Measurements from ENCODE around the gene PINK1. TPM values are rescaled to one million over a fixed set of nuclear protein-coding genes. Genes with fewer than 3 reads are reported as not detected.

The PINK1 gene
- total and polyA plus RNA-seq, 2 donors: 16.6 to 51.7 TPM

DNA sequence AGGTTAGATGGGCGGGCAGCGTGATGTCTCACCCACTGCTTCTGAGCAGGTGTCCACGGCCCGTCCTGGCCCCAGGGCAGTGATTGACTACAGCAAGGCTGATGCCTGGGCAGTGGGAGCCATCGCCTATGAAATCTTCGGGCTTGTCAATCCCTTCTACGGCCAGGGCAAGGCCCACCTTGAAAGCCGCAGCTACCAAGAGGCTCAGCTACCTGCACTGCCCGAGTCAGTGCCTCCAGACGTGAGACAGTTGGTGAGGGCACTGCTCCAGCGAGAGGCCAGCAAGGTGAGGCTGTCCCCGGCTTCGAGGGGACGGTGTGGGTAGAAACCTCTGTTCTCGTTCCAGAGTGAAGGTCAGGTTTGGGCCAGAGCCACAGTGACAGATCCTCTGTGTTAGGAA, 15.7 kb downstream of the PINK1 start:
- Histone ChIP-seq H3K27me3 (ENCODE audit: control insufficient read depth in 2 of 2, insufficient read depth in 1 of 2, low read length in 1 of 2) (no peaks in the 10 kb centered on the region), H3K4me1 (ENCODE audit: control insufficient read depth in 2 of 2, insufficient read depth in 2 of 2, low read length in 2 of 2) (no peaks in the 10 kb centered on the region), H3K4me3 (ENCODE audit: low read length in 2 of 2) (no peak overlapping the region), H3K9me3 (ENCODE audit: control insufficient read depth in 2 of 2, insufficient read depth in 1 of 2, low read length in 1 of 2) (peaks cover 0 to 2% of the 10 kb centered on the region in 2 donors), H3K27ac (ENCODE audit: low read depth in 1 of 2, low read length in 1 of 2) (no peak overlapping the region), H3K36me3 (ENCODE audit: control insufficient read depth in 2 of 2, insufficient read depth in 2 of 2, low read length in 1 of 2) (peaks cover 57 to 64% of the 10 kb centered on the region in 2 donors)
- no peak for DNase-seq (ENCODE audit: low read depth in 6 of 9, low spot score in 9 of 9)
- 97% methylated on average over 15 of the region's 15 CpGs for WGBS

DNA sequence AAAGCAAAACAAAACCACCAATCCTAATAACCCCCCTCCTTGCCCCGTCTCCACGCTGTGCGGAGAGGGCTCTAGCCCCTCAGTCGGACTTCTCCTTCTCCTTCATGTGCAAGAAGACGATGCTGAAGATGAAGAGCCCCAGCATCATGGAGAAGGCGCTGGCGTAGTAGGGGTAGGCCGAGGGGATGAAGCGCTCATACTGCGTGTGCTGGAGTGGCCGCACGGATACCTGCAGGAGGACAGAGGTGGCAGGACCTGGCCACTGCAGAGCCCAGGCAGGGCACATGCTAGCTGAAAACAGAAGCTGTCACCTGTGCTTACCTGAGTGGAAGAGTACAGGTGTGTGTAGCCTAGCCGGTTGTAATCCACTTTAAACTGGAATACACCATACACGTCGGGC, 19.0 kb downstream of the PINK1 start:
- no peak overlapping the region for H3K4me3 ChIP-seq (ENCODE audit: low read length in 2 of 2)
- H3K36me3 ChIP-seq (ENCODE audit: control insufficient read depth in 2 of 2, insufficient read depth in 2 of 2, low read length in 1 of 2): peaks cover 84% of the 10 kb centered on the region in 2 donors
- 99% methylated on average over 15 of the region's 15 CpGs for WGBS
- no peaks in the 10 kb centered on the region for H3K4me1 ChIP-seq (ENCODE audit: control insufficient read depth in 2 of 2, insufficient read depth in 2 of 2, low read length in 2 of 2)
- no peak overlapping the region for H3K27ac ChIP-seq (ENCODE audit: low read depth in 1 of 2, low read length in 1 of 2)
- H3K27me3 ChIP-seq (ENCODE audit: control insufficient read depth in 2 of 2, insufficient read depth in 1 of 2, low read length in 1 of 2): no peaks in the 10 kb centered on the region
- DNase-seq (ENCODE audit: low read depth in 6 of 9, low spot score in 9 of 9): no peak
- peaks cover 0 to 2% of the 10 kb centered on the region in 2 donors for H3K9me3 ChIP-seq (ENCODE audit: control insufficient read depth in 2 of 2, insufficient read depth in 1 of 2, low read length in 1 of 2)

- Histone ChIP-seq H3K4me1 (ENCODE audit: control insufficient read depth in 2 of 2, insufficient read depth in 2 of 2, low read length in 2 of 2) (no peaks in the 10 kb centered on the region), H3K9me3 (ENCODE audit: control insufficient read depth in 2 of 2, insufficient read depth in 1 of 2, low read length in 1 of 2) (peaks cover 0 to 2% of the 10 kb centered on the region in 2 donors), H3K36me3 (ENCODE audit: control insufficient read depth in 2 of 2, insufficient read depth in 2 of 2, low read length in 1 of 2) (peaks cover 83 to 85% of the 10 kb centered on the region in 2 donors), H3K4me3 (ENCODE audit: low read length in 2 of 2) (no peak overlapping the region), H3K27me3 (ENCODE audit: control insufficient read depth in 2 of 2, insufficient read depth in 1 of 2, low read length in 1 of 2) (no peaks in the 10 kb centered on the region), H3K27ac (ENCODE audit: low read depth in 1 of 2, low read length in 1 of 2) (no peak overlapping the region)
- no peak for DNase-seq (ENCODE audit: low read depth in 6 of 9, low spot score in 9 of 9)
- WGBS: 91% methylated on average over 20 of the region's 20 CpGs
Observed at GRCh38 chr1:20654104-20654690, 20.9 kb downstream of the PINK1 start.

DNA sequence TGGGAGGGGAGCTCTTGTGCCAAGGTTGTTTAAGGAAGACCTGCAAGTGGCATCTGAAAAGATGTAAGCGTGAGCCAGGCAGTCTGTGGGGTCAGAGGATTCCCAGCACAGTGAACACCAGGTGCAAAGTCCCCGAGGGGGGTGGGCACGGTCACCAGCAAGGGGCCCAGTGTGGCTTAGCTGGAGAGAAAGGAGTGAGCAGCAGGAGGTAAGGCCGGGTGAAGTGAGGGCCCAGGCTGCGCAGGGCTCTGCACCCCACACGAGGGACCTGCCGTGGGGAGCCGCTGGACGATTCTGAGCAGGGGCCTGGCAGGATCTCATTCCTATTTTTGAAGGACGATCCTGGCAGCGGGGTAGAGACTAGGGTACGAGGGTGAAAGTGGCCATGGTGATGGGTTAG, 23.8 kb downstream of the PINK1 start:
- H3K27ac ChIP-seq (ENCODE audit: low read depth in 1 of 2, low read length in 1 of 2): no peak overlapping the region
- WGBS: 96% methylated on average over 12 of the region's 12 CpGs
- H3K27me3 ChIP-seq (ENCODE audit: control insufficient read depth in 2 of 2, insufficient read depth in 1 of 2, low read length in 1 of 2): no peaks in the 10 kb centered on the region
- H3K4me1 ChIP-seq (ENCODE audit: control insufficient read depth in 2 of 2, insufficient read depth in 2 of 2, low read length in 2 of 2): peaks cover 12 to 14% of the 10 kb centered on the region in 2 donors
- H3K36me3 ChIP-seq (ENCODE audit: control insufficient read depth in 2 of 2, insufficient read depth in 2 of 2, low read length in 1 of 2): peaks cover 62 to 69% of the 10 kb centered on the region in 2 donors
- no peak overlapping the region for H3K4me3 ChIP-seq (ENCODE audit: low read length in 2 of 2)
- DNase-seq (ENCODE audit: low read depth in 6 of 9, low spot score in 9 of 9): no peak
- peaks cover 0 to 2% of the 10 kb centered on the region in 2 donors for H3K9me3 ChIP-seq (ENCODE audit: control insufficient read depth in 2 of 2, insufficient read depth in 1 of 2, low read length in 1 of 2)

GRCh38 chr1:20658166-20658915, 25.1 kb downstream of the PINK1 start:
- Histone ChIP-seq H3K36me3 (ENCODE audit: control insufficient read depth in 2 of 2, insufficient read depth in 2 of 2, low read length in 1 of 2) (peaks cover 49 to 56% of the 10 kb centered on the region in 2 donors), H3K4me1 (ENCODE audit: control insufficient read depth in 2 of 2, insufficient read depth in 2 of 2, low read length in 2 of 2) (peaks cover 14 to 21% of the 10 kb centered on the region in 2 donors), H3K27me3 (ENCODE audit: control insufficient read depth in 2 of 2, insufficient read depth in 1 of 2, low read length in 1 of 2) (no peaks in the 10 kb centered on the region), H3K27ac (ENCODE audit: low read depth in 1 of 2, low read length in 1 of 2) (no peak overlapping the region), H3K4me3 (ENCODE audit: low read length in 2 of 2) (no peak overlapping the region), H3K9me3 (ENCODE audit: control insufficient read depth in 2 of 2, insufficient read depth in 1 of 2, low read length in 1 of 2) (peaks cover 0 to 2% of the 10 kb centered on the region in 2 donors)
- no peak for DNase-seq (ENCODE audit: low read depth in 6 of 9, low spot score in 9 of 9)
- 96% methylated on average over 16 of the region's 16 CpGs for WGBS

GRCh38 chr1:20660363-20660762, 27.1 kb downstream of the PINK1 start:
- H3K27ac ChIP-seq (ENCODE audit: low read depth in 1 of 2, low read length in 1 of 2): no peak overlapping the region
- DNase-seq (ENCODE audit: low read depth in 6 of 9, low spot score in 9 of 9): no peak
- 29% methylated on average over 3 of the region's 3 CpGs for WGBS

DNA sequence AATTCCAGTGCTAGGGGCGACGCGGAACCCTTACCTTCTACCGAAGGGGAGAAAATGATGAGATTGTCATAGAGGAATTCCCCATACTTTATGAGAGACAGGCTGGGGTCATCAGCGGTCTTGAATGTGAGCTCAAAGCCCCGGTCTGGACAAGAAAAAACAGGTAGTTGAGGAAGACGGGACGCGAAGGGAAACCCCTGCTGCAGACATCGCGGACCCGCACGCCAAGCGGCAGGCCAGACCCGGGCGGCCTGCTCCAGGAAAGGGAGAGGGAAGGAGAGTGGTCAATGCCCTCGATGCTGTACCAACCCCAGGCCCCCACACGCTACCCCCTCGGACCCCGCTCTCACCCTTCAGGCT, 27.6 kb downstream of the PINK1 start:
- Histone ChIP-seq H3K4me1 (ENCODE audit: control insufficient read depth in 2 of 2, insufficient read depth in 2 of 2, low read length in 2 of 2) (peaks cover 14 to 21% of the 10 kb centered on the region in 2 donors), H3K27me3 (ENCODE audit: control insufficient read depth in 2 of 2, insufficient read depth in 1 of 2, low read length in 1 of 2) (no peaks in the 10 kb centered on the region), H3K9me3 (ENCODE audit: control insufficient read depth in 2 of 2, insufficient read depth in 1 of 2, low read length in 1 of 2) (no peaks in the 10 kb centered on the region), H3K27ac (ENCODE audit: low read depth in 1 of 2, low read length in 1 of 2) (peak overlapping the region; percentile 37 to 57), H3K36me3 (ENCODE audit: control insufficient read depth in 2 of 2, insufficient read depth in 2 of 2, low read length in 1 of 2) (peaks cover 25 to 31% of the 10 kb centered on the region in 2 donors), H3K4me3 (ENCODE audit: low read length in 2 of 2) (peak overlapping the region; percentile 51 to 92)
- DNase-seq (ENCODE audit: low read depth in 6 of 9, low spot score in 9 of 9): no peak
- under 1% methylated on average over 20 of the region's 20 CpGs for WGBS

More at GRCh38 chr1:20660363-20660762, 27.1 kb downstream of the PINK1 start:
- Histone ChIP-seq H3K9me3 (ENCODE audit: control insufficient read depth in 2 of 2, insufficient read depth in 1 of 2, low read length in 1 of 2) (no peaks in the 10 kb centered on the region), H3K36me3 (ENCODE audit: control insufficient read depth in 2 of 2, insufficient read depth in 2 of 2, low read length in 1 of 2) (peaks cover 29 to 36% of the 10 kb centered on the region in 2 donors), H3K4me1 (ENCODE audit: control insufficient read depth in 2 of 2, insufficient read depth in 2 of 2, low read length in 2 of 2) (peaks cover 14 to 21% of the 10 kb centered on the region in 2 donors), H3K27me3 (ENCODE audit: control insufficient read depth in 2 of 2, insufficient read depth in 1 of 2, low read length in 1 of 2) (no peaks in the 10 kb centered on the region), H3K4me3 (ENCODE audit: low read length in 2 of 2) (peak overlapping the region; percentile 51 to 92)

DNA sequence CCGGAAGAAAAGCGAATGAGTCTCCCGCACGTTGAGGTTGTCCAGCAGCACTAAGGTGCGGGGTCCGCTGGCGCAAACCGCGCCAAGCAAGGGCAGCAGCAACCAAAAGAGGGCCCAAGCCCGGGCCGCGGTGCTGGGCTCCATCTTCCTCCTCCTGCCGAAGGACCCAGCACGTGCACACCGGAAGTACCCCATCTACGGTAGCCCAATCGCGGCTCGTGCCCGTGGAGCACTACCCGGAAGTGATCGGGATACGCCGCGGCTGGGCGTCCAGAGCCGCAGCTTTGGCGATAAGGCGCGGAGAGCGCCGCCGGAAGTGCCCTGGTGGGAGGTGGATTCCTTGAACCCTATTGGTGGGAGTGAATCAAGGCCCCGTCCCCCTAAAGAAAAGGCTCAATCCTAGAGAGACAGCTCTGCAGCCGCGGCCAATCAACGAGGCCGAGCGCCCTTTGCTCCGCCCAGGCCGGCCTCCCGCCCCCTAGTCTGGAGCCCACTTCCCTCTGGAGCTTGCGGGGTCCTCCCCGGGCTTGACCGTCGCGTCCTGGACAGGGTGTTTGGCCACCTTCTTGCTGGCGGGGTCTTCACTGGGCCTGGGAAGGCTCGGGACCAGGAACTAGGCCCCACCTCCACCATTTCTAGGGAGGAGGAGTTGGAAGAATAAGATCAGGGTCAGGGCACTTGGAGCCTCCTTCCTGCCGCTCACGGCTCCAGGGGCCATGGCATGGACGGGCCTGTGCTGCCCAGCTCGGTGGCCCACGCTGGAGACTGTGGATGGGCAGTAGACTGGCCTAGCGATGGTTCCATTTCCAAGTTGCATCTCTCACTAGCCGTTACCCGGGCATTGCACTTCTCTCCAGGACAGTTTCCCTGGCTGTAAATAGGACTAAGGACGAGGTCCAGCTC, 28.2 kb downstream of the PINK1 start, which contains the start of gene DDOST:
Gene DDOST, minus strand, starts transcription at position 163 of the 903 bp plus-strand sequence. Its CDS starts 19 bp downstream, at position 144.
- WGBS: 2% methylated on average over 58 of the region's 58 CpGs
- peaks cover 18 to 25% of the 10 kb centered on the region in 2 donors for H3K36me3 ChIP-seq (ENCODE audit: control insufficient read depth in 2 of 2, insufficient read depth in 2 of 2, low read length in 1 of 2)
- peak within 1 kb of the TSS; percentile 51 to 92 for H3K4me3 ChIP-seq (ENCODE audit: low read length in 2 of 2)
- no peaks in the 10 kb centered on the region for H3K9me3 ChIP-seq (ENCODE audit: control insufficient read depth in 2 of 2, insufficient read depth in 1 of 2, low read length in 1 of 2)
- peaks cover 14 to 21% of the 10 kb centered on the region in 2 donors for H3K4me1 ChIP-seq (ENCODE audit: control insufficient read depth in 2 of 2, insufficient read depth in 2 of 2, low read length in 2 of 2)
- no peaks in the 10 kb centered on the region for H3K27me3 ChIP-seq (ENCODE audit: control insufficient read depth in 2 of 2, insufficient read depth in 1 of 2, low read length in 1 of 2)
- H3K27ac ChIP-seq (ENCODE audit: low read depth in 1 of 2, low read length in 1 of 2): peak within 1 kb of the TSS; percentile 48 to 57
- peak; percentile 84 to 97 (median 92) for DNase-seq (ENCODE audit: low read depth in 6 of 9, low spot score in 9 of 9)
